ENCODE results near the gene UQCRC1.

- TF ChIP-seq CTCF (IDR thresholded peaks at IDR 0.05) (no peak), POLR2A (IDR thresholded peaks at IDR 0.05) (no peak)
Observed at GRCh38 chr3:48588230-48588629, 21.2 kb downstream of the UQCRC1 start.

All from tibial nerve (tissue), 3 donors.